HG03460 (cell line): ENCODE data around the gene DAZ1.
"Not testable (repeated sequence)": the region's sequence is repeated elsewhere in the genome, so short reads cannot be mapped to it uniquely, and the experiment has no call there.

Experiments used
- ATAC-seq: cut with Tn5 transposase; IDR thresholded peaks from one replicate; pipeline ENCODE4 v1.9.1; 2021; ENCODE audit not compliant: unreplicated experiment

The DAZ1 gene, protein sequence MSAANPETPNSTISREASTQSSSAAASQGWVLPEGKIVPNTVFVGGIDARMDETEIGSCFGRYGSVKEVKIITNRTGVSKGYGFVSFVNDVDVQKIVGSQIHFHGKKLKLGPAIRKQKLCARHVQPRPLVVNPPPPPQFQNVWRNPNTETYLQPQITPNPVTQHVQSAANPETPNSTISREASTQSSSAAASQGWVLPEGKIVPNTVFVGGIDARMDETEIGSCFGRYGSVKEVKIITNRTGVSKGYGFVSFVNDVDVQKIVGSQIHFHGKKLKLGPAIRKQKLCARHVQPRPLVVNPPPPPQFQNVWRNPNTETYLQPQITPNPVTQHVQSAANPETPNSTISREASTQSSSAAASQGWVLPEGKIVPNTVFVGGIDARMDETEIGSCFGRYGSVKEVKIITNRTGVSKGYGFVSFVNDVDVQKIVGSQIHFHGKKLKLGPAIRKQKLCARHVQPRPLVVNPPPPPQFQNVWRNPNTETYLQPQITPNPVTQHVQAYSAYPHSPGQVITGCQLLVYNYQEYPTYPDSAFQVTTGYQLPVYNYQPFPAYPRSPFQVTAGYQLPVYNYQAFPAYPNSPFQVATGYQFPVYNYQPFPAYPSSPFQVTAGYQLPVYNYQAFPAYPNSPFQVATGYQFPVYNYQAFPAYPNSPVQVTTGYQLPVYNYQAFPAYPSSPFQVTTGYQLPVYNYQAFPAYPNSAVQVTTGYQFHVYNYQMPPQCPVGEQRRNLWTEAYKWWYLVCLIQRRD

DNA sequence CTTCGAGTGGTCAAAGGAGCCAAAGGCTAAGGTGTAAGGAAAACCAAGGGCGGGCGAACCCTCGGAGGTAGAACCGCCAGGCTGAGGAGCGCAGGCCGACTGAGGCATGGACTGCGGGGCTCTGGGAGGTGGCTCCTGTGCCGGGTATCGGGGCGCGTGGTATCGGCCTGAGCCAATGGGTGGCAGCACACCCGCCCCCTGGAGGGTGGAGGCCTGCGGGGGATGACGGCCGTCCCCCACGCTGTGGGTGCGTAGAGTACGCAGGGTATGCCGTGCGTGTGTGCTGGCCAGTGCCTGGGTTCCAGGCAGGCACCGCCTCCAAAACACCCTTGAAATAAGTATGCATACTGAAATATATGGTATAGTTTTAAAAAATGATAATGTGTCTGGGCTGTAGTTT, at the start of gene DAZ1:
DAZ1 (minus strand) TSS at position 101 of the 400 bp plus-strand sequence. CDS start 208 bp downstream, outside the sequence.
- ATAC-seq: not testable (repeated sequence)

DNA sequence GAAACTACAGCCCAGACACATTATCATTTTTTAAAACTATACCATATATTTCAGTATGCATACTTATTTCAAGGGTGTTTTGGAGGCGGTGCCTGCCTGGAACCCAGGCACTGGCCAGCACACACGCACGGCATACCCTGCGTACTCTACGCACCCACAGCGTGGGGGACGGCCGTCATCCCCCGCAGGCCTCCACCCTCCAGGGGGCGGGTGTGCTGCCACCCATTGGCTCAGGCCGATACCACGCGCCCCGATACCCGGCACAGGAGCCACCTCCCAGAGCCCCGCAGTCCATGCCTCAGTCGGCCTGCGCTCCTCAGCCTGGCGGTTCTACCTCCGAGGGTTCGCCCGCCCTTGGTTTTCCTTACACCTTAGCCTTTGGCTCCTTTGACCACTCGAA, 20.4 kb upstream of the DAZ1 start, which contains the start of gene DAZ2:
DAZ2 (plus strand) TSS at position 301 of the 400 bp plus-strand sequence. CDS start 208 bp downstream, outside the sequence.
- not testable (repeated sequence) for ATAC-seq

DNA sequence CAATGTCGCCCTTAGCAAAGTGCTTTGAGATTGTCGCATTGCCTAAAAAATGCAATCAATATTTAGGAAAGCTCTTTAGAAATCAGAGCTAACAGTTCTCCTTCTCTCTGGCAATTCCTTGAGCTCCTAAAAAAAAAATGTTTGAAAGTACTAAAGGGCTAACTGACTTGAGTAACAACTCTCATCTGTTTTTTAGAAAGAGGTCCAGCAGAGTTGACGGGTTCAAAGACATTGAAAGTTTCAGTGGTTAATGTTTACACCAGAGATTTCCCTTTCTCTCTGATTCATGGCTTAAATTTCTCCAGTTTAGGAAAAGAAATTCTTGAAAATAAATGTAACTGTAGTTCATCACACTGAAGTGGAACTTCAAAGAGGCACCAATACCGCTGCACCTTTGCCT, 11.9 kb upstream of the DAZ1 start:
- ATAC-seq: not testable (repeated sequence)

DNA sequence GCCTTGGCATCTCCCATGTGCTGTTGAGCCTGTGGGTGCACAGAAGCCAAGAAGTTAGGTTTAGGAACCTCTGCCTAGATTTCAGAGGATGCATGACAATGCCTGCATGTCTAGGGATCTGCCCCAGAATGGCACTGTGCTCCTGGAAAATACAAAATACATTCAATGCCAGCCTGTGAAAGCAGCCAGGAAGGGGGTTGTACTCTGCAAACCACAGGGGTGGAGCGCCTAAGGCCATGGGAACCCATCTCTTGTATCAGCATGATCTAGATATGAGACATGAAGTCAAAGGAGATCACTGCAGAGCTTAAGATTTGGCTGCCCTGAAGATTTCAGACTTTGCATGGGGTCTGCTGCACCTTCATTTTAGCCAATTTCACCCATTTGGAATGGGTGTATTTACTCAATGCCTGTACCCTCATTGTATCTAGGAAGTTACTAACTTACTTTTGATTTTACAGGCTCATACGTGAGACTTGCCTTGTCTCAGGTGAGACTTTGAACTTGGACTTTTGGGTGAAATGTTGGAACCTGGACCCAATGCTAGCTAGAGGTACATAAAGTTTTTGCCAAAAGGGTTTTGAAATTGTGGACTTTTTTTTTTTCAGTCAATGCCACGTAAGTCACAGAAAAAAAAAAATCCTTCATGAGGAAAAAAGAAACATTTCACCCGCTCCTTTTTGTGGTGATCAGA, 11.1 kb upstream of the DAZ1 start:
- ATAC-seq: not testable (repeated sequence)

DNA sequence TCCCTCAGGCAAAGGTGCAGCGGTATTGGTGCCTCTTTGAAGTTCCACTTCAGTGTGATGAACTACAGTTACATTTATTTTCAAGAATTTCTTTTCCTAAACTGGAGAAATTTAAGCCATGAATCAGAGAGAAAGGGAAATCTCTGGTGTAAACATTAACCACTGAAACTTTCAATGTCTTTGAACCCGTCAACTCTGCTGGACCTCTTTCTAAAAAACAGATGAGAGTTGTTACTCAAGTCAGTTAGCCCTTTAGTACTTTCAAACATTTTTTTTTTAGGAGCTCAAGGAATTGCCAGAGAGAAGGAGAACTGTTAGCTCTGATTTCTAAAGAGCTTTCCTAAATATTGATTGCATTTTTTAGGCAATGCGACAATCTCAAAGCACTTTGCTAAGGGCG, 8.6 kb upstream of the DAZ1 start:
- ATAC-seq: not testable (repeated sequence)
